Stimulated activated CD8-positive, alpha-beta memory T cell treated with anti-CD3 and anti-CD28 coated beads, Interleukin-2, amount 100 ng/mL, for 48 hours (primary cell): ENCODE measurements around the gene LDB1.

Experiments
- DNase-seq, 2 donors: peaks; one replicate each; pipeline ENCODE4 v3.0.0-alpha.2; 2020; ENCODE audit warnings: low read depth in 2 of 2

LDB1 gene

GRCh38 chr10:102135956-102136526 is 15.9 kb upstream of the LDB1 start:
- DNase-seq, result no peak

GRCh38 chr10:102134416-102134815 is 14.2 kb upstream of the LDB1 start:
- no peak for DNase-seq

GRCh38 chr10:102133373-102134195 is 13.4 kb upstream of the LDB1 start:
- DNase-seq, result peak; percentile 58 to 69

- DNase-seq, result peak; percentile 94
Observed at GRCh38 chr10:102132563-102133372, 12.6 kb upstream of the LDB1 start, which contains the start of gene PPRC1. TSS of gene PPRC1 (plus strand) at chr10:102133040. CDS start at chr10:102133069, 29 bp downstream.

- no peak for DNase-seq
Observed at GRCh38 chr10:102132193-102132562, 12.0 kb upstream of the LDB1 start.

- DNase-seq, result no peak
Observed at GRCh38 chr10:102131286-102132170, 11.4 kb upstream of the LDB1 start.

- DNase-seq, result no peak
Observed at GRCh38 chr10:102123223-102123622, 3.1 kb upstream of the LDB1 start.

GRCh38 chr10:102122450-102122849 is 2.3 kb upstream of the LDB1 start:
- no peak for DNase-seq

- no peak for DNase-seq
Observed at GRCh38 chr10:102121739-102122372, 1.7 kb upstream of the LDB1 start.

- no peak for DNase-seq
Observed at GRCh38 chr10:102120991-102121738, 997 bp upstream of the LDB1 start.

- peak; percentile 38 to 39 for DNase-seq
Observed at GRCh38 chr10:102119417-102120141, 589 bp downstream of the LDB1 start.

GRCh38 chr10:102118867-102119266 is 1.3 kb downstream of the LDB1 start:
- no peak for DNase-seq

- peak; percentile 36 to 40 for DNase-seq
Observed at GRCh38 chr10:102117391-102118159, 2.6 kb downstream of the LDB1 start.

GRCh38 chr10:102116656-102117055 is 3.5 kb downstream of the LDB1 start:
- DNase-seq, result no peak

GRCh38 chr10:102115775-102116174 is 4.4 kb downstream of the LDB1 start:
- DNase-seq, result no peak

GRCh38 chr10:102114861-102115618 is 5.1 kb downstream of the LDB1 start:
- DNase-seq, result peak; percentile 86 to 87

GRCh38 chr10:102113956-102114857 is 6.0 kb downstream of the LDB1 start:
- DNase-seq, result no peak
